Retinal pigment epithelial cell (primary cell): ENCODE results near the gene PAN3.

Experiments
- DNase-seq: peaks from one replicate; pipeline ENCODE4 v3.0.0-alpha.2; 2010; ENCODE audit warnings: low read depth
- H3K4me3 ChIP-seq: 2 replicates; pipeline ENCODE4 v1.5.1; 2011; ENCODE audit warnings: mild to moderate bottlenecking, low read length, control low read depth, moderate library complexity
- CTCF ChIP-seq: conservative IDR thresholded peaks from 2 replicates; pipeline ENCODE4 v1.5.1; 2011; ENCODE audit warnings: low read depth, low read length, control low read depth, inconsistent platforms

PAN3 gene

DNA sequence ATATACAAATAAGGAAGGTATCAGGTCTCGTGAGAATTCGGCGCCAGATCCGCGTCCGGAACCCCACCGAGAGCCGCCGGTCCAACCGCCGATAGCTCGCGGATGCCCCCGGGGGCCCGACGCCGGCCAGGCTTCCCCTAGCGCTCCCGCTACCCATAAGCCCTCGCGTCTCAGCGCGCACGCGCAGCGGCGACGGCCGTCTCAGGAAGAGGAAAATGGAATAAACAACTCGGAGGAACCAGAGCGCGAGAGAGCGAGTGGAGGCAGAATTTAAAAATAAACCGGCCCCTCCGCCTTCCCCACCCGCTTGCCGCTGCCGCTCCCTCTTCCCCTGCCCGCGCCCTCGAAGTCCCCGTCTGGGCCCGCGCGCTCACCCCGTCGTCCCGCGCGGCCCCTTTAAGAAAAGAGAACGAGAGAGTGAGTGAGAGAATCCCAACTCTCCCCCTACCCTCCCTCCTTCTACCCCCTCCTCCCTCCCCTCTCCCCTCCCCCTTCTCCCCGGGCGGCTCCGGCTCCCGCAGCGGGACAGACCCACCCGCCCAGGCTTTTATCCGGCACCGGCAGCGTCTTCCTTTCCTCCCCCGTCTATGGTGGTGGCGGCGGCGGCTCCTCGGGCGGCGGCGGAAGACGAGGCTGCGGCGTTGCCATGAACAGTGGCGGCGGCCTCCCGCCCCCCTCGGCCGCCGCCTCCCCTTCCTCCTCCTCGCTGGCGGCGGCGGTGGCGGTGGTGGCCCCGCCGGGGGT is at the start of gene PAN3:
Gene PAN3 (plus strand): TSS at position 534 of the 744 bp plus-strand sequence. CDS start 113 bp downstream, at position 647.
- DNase-seq = no peak
- peak; percentile 1 for TF ChIP-seq CTCF
- H3K4me3 ChIP-seq = peak within 1 kb of the TSS; percentile 93

GRCh38 chr13:28089065-28089464 is 49.3 kb upstream of the PAN3 start:
- DNase-seq = no peak
- H3K4me3 ChIP-seq = no peak overlapping the region
- no peak for TF ChIP-seq CTCF

DNA sequence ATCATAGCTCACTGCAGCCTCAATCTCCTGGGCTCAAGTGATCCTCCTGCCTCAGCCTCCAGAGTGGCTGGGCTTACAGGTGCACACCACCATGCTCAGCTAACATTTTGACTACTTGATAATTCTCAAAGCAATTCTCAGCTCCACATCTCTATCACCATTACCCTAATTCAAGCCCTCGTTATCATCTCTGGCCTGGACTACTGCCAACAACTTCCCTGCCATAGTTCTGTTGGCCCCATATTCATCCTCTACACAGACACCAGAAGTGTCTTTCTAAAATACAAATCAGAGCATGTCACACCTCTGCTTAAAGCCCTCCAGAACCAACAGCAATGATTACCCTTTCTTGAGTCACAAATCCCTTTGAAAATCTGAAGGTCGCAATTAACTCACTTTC is 45.9 kb upstream of the PAN3 start:
- TF ChIP-seq CTCF = no peak
- DNase-seq = no peak
- no peak overlapping the region for H3K4me3 ChIP-seq

- TF ChIP-seq CTCF = no peak
- no peak for DNase-seq
- no peak overlapping the region for H3K4me3 ChIP-seq
These were observed 44.5 kb upstream of the PAN3 start for GRCh38 chr13:28093881-28094280.

DNA sequence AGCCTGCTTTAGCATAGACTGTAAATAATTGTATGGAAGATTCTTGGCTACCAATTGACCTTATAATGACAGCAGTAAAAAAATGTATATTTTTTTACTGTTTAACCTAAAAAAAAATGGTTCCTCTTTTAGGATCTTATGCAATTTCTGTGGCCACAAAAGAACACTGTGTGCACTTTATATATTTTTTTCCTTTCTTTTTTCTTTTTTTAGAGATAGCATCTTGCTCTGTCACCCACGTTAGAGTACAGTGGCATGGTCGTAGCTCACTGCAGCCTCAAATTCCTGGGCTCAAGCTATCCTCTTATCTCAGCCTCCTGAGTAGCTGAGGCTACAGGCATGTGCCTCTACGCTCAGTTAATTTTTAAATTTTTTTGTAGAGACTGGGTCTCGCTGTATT is 44.0 kb upstream of the PAN3 start:
- H3K4me3 ChIP-seq = no peak overlapping the region
- no peak for TF ChIP-seq CTCF
- no peak for DNase-seq

- no peak overlapping the region for H3K4me3 ChIP-seq
- DNase-seq = no peak
- no peak for TF ChIP-seq CTCF
These were observed 40.8 kb upstream of the PAN3 start for GRCh38 chr13:28097503-28097902.
